Measurements from ENCODE around the gene VEZF1.

VEZF1 gene

GRCh38 chr17:57924677-57925076 lies 63.4 kb downstream of the VEZF1 start:
- DNase-seq = no peak
